ENCODE measurements around the gene DEFB131A.
A peak's percentile ranks its signal among the peaks of the same experiment; 100 is the strongest.
"Not testable (repeated sequence)": the region's sequence is repeated elsewhere in the genome, so short reads cannot be mapped to it uniquely, and the experiment has no call there.

Gene DEFB131A

DNA sequence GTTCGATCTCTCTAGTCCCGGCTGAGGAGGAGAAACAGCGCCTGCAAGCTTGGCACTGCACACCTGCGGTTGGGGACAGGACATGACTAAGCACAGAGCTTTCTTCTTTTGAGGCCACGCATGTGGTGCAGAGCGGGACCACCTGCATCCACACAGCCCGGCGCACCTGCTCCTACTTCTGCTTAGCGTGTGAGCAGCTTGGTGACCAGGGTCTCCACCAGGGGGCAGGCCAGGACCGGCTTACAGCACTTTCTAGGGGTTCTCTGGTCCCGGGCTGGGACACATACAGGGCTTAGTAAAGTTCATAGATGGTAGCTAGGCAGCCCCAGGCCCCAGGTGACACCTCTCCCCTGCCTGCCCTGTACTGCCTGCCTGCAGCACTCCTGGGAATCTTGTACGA, 51.2 kb downstream of the DEFB131A start:
- DNase-seq, result peak; percentile 0 to 11

DNA sequence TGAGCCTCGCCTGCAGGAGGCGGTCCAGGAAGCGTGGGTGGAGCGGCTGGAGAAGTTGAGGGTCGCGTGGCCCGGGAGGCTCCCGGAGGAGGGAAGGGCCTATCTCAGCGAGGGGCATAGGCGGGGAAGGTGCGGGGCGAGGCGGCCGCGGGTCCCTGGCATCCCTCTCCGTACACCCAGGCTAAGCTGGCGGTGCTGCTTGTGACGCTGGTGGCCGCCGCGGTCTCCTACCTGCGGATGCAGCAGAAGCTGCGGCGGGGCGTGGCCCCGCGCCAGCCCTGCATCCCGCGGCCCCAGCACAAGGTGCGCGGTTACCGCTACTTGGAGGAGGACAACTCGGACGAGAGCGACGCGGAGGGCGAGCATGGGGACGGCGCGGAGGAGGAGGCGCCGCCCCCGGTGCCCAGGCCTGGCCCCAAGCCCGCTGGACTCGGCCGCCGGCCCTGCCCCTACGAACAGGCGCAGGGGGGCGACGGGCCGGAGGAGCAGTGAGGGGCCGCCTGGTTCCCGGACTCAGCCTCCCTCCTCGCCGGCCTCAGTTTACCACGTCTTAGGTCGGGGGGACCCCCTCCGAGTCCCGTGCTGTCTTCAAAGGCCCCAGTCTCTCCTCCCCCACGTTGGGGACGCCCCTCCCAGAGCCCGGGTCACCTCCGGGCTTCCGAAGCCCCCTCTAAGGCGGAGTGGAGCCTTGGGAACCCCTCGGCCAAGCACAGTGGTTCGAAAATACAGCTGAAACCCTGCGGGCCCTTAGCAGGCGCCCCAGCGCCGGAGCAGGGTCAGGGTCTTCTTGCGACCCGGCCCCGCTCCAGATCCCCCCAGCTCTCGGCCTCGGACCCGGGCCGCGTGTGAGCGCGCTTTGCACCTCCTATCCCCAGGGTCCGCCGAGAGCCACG, 53.6 kb downstream of the DEFB131A start:
- not testable (repeated sequence) for DNase-seq

DNA sequence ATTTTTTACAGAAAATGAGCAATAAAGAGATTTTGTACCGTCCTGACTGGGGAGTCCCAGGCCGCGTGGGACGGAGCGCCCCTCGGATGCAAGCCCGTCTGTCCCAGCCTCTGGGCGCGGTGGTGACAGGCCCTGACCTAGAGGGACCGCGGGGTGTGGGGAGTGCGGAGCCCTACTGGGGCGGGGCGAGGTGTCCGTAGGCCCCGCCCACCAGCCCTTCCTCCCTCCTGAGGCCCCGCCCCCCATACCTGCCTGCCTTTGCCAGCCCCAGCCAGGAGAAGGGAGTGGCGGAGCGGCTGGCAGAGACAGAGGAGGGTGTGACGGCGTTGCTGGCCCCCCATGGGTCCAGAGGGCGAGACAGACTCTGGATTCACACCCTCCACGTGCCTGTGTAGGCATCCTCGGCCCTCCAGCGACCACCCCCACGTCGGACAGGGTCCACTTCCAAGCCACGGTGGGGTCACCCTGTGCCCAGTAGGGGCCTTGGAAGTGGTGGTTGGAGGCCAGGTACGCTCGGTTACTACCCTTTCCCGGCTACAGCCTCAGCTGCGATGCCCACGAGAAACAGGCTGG, 54.3 kb downstream of the DEFB131A start:
- not testable (repeated sequence) for DNase-seq

DNA sequence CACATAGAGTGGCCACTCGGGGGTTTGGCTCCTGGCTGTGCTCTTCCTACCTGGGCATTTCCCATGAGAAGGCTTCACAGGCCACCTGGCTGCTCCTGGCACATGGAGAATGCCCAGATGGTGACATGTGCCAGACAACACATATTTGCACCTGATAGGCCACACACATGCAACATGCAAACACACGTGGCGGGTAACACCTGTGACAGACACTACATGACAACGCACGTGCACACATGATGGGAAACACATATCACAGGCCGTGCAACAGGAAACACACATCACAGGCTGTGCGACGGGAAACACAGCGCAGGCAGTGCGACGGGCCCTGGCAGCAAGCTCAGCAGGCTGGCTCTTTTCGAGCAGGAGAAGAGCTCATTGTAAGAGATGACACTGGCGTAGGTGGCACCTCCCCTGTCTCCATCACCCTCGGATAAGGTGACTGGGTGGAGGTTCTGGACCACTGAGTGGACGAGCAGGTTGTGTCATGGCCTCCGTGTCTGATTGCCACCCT, 55.8 kb downstream of the DEFB131A start:
- not testable (repeated sequence) for DNase-seq
